SK-N-SH (cell line): ENCODE results near the gene IGF1R.

ENCODE experiments used
- EZH2phosphoT487 ChIP-seq: fragments of 200-600 bp; sonication (generic); IDR thresholded peaks from 2 replicates; pipeline ENCODE4 v1.6.1; 2017; ENCODE audit warnings: low read depth, mixed run types, mild to moderate bottlenecking, antibody characterized with exemption, moderate library complexity, borderline replicate concordance
- SIN3A ChIP-seq: IDR thresholded peaks from 2 replicates; pipeline ENCODE4 v1.6.1; 2012; ENCODE audit warnings: low read depth, mild to moderate bottlenecking, low read length, moderate library complexity, borderline replicate concordance
- TF ChIP-seq, protein P1 (sequence below): fragments of 200-600 bp; sonication (generic); IDR thresholded peaks from 2 replicates; pipeline ENCODE4 v1.6.1; 2017; ENCODE audit warnings: antibody characterized with exemption, mild to moderate bottlenecking, moderate library complexity
- TF ChIP-seq, protein P2 (sequence below): fragments of 150-350 bp; IDR thresholded peaks from 2 replicates; pipeline ENCODE4 v1.6.1; 2017; ENCODE audit warnings: antibody characterized with exemption, low read length, low read depth, borderline replicate concordance

DNA sequence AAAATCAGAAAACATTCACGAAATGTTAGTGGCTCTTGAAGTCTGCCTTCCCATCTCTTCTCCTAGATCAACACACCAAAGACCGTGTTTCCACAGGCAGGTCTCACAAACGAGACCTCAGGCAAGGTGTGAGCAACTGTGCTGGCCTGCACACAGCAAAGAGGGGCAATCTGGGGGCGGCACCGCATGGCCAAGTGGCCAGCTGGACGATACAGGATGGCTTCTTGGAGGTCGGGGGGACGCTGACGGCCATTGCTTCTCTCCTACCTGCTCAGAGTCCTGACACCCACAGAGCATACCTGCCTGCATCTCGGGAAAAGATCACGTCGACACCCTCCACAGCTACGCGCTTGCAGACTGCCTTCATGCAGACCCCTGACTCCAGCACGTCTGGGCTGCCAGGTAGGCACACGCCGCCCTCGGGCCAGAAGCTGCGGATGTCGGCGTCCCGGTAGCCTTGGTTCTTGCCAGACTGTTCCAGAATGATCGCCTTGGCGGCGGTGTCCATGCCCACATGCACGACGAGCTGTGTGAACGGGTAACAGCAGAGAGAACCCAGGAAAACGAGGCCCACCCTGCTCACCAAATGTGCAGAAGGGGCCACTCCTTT lies 320.9 kb downstream of the IGF1R start:
- TF ChIP-seq, protein P1, sequence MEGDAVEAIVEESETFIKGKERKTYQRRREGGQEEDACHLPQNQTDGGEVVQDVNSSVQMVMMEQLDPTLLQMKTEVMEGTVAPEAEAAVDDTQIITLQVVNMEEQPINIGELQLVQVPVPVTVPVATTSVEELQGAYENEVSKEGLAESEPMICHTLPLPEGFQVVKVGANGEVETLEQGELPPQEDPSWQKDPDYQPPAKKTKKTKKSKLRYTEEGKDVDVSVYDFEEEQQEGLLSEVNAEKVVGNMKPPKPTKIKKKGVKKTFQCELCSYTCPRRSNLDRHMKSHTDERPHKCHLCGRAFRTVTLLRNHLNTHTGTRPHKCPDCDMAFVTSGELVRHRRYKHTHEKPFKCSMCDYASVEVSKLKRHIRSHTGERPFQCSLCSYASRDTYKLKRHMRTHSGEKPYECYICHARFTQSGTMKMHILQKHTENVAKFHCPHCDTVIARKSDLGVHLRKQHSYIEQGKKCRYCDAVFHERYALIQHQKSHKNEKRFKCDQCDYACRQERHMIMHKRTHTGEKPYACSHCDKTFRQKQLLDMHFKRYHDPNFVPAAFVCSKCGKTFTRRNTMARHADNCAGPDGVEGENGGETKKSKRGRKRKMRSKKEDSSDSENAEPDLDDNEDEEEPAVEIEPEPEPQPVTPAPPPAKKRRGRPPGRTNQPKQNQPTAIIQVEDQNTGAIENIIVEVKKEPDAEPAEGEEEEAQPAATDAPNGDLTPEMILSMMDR, result no peak
- TF ChIP-seq, protein P2, sequence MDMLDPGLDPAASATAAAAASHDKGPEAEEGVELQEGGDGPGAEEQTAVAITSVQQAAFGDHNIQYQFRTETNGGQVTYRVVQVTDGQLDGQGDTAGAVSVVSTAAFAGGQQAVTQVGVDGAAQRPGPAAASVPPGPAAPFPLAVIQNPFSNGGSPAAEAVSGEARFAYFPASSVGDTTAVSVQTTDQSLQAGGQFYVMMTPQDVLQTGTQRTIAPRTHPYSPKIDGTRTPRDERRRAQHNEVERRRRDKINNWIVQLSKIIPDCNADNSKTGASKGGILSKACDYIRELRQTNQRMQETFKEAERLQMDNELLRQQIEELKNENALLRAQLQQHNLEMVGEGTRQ, result no peak
- TF ChIP-seq EZH2phosphoT487 (no peak), SIN3A (no peak)
